Breast epithelium (tissue), 3 donors: ENCODE results near the gene ADGRV1.

ENCODE experiments used
- CTCF ChIP-seq, 3 donors: fragments of 450-650 bp; IDR thresholded peaks; one replicate each; pipeline ENCODE4 v1.5.1; 2016 to 2017; ENCODE audit warnings: antibody characterized with exemption in 3 of 3, mild to moderate bottlenecking in 3 of 3, moderate library complexity in 3 of 3
- POLR2A ChIP-seq: fragments of 450-650 bp; IDR thresholded peaks from one replicate; pipeline ENCODE4 v1.6.1; 2016; ENCODE audit warnings: antibody characterized with exemption, mild to moderate bottlenecking, moderate library complexity

GRCh38 chr5:90740244-90740799 is 181.7 kb downstream of the ADGRV1 start:
- TF ChIP-seq CTCF (IDR thresholded peaks at IDR 0.05): no peak
- TF ChIP-seq POLR2A: no peak
